Measurements from ENCODE around the gene IDH3G.
"Not testable (repeated sequence)": the region's sequence is repeated elsewhere in the genome, so short reads cannot be mapped to it uniquely, and the experiment has no call there.

IDH3G gene

DNA sequence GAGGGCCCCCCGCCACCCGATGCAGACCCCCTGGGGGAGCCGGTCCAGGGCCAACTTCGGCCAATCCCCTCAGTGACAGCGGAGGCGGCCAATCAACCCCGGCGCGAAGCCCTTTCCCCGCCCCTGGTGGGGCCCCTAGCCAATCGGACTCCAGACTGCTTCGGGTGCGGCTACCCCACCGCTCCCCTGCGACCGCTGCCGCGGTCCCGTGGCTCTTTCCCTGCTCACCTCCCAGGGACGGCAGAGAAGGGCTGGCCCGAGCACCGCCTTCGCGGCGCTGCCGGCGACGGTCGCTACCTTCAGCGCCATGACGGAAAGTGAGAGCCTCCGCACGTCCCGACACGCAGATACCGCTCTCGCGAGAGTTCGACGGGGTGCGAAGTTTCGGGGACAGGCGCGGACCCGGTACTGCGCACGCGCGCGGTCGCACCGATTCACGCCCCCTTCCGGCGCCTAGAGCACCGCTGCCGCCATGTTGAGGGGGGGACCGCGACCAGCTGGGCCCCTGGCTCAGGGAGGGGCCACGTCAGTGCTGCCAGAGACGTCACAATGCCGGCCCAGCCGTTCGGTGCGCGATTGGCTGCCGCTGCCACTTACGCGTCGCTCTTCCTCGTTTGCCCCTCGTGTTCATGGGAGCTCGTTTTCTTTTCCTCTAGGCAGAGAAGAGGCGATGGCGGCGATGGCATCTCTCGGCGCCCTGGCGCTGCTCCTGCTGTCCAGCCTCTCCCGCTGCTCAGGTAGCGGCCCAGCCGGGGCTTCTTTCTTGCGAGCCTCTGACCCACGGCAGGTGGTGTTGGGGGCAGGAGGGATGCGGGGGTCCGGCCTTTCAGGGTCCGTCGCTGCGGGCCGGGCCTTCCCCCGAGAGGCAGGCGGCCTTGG lies at the start of gene IDH3G, which contains the start of gene SSR4:
TSS of gene IDH3G (minus strand) at position 358 of the 879 bp plus-strand sequence. CDS start at position 309, 49 bp downstream.
TSS of gene SSR4 (plus strand) at position 651 of the 879 bp plus-strand sequence. CDS start at position 671, 20 bp downstream.
- in situ Hi-C loops (cut with HindIII; ENCODE audit: low sequenced_read_pairs): no loop called here

- in situ Hi-C loops (cut with HindIII; ENCODE audit: low sequenced_read_pairs): no loop called here
Measured at GRCh38 chrX:153836921-153837320, 42.7 kb upstream of the IDH3G start.

DNA sequence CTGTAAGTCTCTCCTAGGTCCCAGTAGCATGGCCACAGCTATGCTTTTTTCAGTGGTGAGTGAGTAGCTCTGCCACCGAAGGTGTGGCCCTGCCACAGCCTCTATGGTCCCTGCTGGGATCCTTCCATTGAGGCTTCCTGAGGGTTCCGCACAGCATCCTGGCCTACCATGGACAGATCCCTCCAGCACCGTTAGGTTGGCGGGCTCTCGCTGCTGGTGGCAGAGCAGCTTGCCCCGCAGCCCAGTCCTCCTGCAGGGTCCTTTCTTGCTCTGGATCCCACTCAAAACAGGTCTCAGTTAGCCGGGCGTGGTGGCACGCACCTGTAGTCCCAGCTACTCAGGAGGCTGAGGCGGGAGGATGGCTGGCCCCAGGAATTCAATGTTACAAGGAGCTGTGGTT lies 38.6 kb upstream of the IDH3G start:
- in situ Hi-C loops (cut with HindIII; ENCODE audit: low sequenced_read_pairs): no loop called here

- in situ Hi-C loops (cut with HindIII; ENCODE audit: low sequenced_read_pairs): no loop called here
Measured at GRCh38 chrX:153831429-153832150, 37.4 kb upstream of the IDH3G start.

- in situ Hi-C loops (cut with HindIII; ENCODE audit: low sequenced_read_pairs): no loop called here
Measured at GRCh38 chrX:153830640-153831428, 36.7 kb upstream of the IDH3G start.

- in situ Hi-C loops (cut with HindIII; ENCODE audit: low sequenced_read_pairs): no loop called here
Measured at GRCh38 chrX:153829799-153830639, 35.8 kb upstream of the IDH3G start, which contains the start of gene PDZD4. PDZD4 (minus strand) TSS chrX:153830544; CDS start chrX:153830298, 246 bp downstream.

DNA sequence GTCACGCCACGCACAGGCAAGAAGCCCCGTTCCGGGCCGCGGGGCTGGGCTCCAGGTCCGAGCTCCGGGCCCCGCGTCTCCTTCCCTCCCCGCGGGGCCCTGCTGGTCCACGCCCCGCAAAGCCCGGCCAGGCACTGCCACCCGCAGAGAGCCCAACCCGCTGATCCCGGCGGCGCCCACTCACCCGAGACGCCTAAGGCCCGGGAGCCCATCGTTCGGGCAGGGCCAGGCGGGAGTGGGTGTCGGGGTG lies 35.3 kb upstream of the IDH3G start:
- in situ Hi-C loops (cut with HindIII; ENCODE audit: low sequenced_read_pairs): no loop called here

GRCh38 chrX:153828723-153829548 lies 34.8 kb upstream of the IDH3G start:
- in situ Hi-C loops (cut with HindIII; ENCODE audit: low sequenced_read_pairs): no loop called here

- in situ Hi-C loops (cut with HindIII; ENCODE audit: low sequenced_read_pairs): no loop called here
Measured at GRCh38 chrX:153828308-153828707, 34.1 kb upstream of the IDH3G start.

DNA sequence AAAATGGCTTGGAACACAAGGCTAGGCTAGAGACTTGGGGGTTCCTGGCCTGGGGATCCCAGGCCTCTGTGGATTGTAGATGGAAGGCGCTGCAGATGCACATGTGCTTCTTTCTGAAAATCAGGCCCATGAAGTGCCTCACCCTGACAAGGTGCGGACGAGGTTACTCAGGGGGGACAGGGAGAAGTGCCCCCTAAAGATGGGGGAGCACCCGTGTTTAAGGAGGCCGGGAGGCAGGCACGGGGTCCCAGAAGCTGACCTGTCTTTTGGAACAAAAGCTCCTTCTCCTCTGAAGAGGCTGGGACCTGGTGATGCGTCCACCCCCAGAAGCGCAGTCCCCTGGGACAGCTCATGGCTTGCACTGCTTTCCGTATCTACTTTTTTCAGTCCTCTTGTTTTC lies 33.7 kb upstream of the IDH3G start:
- in situ Hi-C loops (cut with HindIII; ENCODE audit: low sequenced_read_pairs): no loop called here

DNA sequence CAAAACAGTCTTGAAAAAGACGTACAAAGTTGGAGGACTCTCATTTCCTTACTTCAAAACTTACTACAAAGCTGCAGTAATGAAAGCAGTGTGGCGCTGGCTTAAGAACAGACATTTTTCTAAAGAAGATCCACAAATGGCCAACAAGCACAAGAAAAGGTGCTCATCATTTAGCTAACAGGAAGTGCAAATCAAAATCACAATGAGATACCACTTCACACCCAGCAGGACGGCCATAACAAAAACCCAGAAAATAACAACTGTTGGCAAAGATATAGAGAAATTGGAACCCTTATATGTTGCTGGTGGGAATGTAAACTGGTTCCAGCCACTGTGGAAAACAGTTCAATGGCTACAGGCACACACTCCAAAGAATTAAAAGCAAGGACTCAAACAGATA lies 32.8 kb upstream of the IDH3G start:
- in situ Hi-C loops (cut with HindIII; ENCODE audit: low sequenced_read_pairs): no loop called here

DNA sequence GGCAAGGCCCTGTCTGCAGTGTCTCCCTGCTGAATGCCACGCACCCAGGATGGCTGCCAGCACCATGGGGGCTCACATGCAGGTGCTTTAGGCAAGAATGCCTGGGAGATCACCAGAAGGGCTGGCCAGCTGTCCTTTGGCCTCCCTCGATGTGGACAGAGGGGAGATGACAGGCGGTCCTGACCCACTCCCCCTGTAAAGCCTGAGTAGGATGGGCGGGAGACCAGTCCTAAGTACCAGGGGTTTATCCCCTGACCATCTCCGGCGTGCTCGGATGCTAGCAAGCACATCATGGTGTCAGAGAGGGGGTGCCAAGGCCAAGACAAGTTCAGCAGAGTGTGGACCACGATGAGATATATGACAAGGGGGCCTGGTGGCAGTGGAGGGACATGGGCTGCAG lies 30.9 kb upstream of the IDH3G start:
- in situ Hi-C loops (cut with HindIII; ENCODE audit: low sequenced_read_pairs): no loop called here

GRCh38 chrX:153824348-153824747 lies 30.2 kb upstream of the IDH3G start:
- in situ Hi-C loops (cut with HindIII; ENCODE audit: low sequenced_read_pairs): no loop called here

DNA sequence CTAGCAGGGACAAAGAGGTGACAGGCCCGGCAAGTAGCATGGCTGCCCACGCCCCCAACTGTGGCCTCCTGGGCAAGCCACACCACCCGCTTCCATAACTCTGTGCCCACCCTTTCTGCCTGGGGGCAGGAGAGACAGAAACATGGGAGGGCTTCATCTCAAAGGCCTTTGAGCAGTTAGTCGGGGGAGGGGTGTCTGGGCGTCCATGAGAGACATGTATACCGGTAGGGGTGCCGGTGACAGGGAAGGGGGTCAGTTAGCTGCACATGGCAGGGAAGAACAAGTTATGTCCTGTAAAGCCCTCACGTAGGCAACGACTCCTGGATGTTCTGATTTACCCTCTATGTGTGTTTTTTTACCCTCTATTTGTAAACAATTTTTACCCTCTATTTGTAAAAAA lies 26.9 kb upstream of the IDH3G start:
- in situ Hi-C loops (cut with HindIII; ENCODE audit: low sequenced_read_pairs): no loop called here

GRCh38 chrX:153820601-153821000 lies 26.4 kb upstream of the IDH3G start:
- in situ Hi-C loops (cut with HindIII; ENCODE audit: low sequenced_read_pairs): no loop called here

- in situ Hi-C loops (cut with HindIII; ENCODE audit: low sequenced_read_pairs): no loop called here
Measured at GRCh38 chrX:153819384-153820040, 25.3 kb upstream of the IDH3G start.

DNA sequence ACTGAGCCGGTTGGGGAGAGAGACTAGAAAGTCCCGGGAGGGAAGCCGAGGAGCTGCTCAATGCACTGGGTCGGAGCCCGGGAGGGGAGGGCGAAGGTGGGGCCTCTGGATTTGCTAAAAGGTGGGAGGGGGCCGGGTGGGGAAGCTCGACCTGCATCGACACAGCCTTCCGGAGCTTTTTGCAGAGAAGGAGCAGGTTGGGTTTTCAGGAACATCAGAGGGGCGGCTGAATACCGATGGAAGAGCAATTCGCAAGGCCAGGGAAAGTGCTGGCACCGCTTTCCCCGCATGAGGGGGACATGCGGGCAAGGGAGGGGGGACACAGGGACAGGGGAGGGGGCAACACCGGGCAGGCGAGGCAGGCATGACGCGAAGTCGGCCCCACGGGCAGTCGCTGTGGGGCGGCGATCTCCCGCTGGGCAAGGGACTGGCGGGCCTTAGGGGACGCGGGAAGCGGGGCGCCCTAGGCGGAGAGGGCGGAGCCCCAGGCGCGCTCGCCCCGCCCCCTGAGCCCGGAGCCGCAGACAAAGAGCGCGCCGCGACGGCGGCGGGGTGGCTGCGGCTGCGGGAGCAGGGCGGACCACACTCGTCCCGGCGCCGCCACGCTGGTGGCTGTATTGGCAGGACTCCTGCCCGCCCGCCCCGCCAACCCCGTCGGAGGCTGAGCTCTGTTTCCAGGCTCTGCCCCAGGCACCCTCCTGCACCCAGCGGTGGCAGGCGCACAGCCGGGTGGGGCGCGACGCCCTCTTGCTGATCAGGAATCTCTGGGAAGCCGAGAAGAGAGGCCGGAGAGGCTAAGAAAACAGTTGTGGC lies 24.6 kb upstream of the IDH3G start:
- in situ Hi-C loops (cut with HindIII; ENCODE audit: low sequenced_read_pairs): no loop called here

DNA sequence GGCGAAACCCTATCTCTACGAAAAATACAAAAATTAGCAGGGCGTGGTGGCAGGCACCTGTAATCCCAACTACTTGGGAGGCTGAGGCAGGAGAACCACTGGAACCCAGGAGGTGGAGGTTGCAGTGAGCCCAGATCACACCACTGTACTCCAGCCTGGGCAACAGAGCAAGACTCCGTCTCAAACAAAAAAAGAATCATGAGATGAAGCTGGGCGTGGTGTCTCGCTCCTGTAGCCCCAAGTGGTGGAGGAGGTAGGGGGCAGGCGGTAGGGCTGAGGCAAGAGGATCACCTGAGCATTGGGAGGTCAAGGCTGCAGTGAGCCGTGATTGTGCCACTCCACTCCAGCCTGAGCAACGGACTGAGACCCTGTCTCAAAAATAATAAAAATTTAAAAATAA lies 23.9 kb upstream of the IDH3G start:
- in situ Hi-C loops (cut with HindIII; ENCODE audit: low sequenced_read_pairs): not testable (repeated sequence)
